Measurements from ENCODE around the gene C1QTNF5.

Gene C1QTNF5

DNA sequence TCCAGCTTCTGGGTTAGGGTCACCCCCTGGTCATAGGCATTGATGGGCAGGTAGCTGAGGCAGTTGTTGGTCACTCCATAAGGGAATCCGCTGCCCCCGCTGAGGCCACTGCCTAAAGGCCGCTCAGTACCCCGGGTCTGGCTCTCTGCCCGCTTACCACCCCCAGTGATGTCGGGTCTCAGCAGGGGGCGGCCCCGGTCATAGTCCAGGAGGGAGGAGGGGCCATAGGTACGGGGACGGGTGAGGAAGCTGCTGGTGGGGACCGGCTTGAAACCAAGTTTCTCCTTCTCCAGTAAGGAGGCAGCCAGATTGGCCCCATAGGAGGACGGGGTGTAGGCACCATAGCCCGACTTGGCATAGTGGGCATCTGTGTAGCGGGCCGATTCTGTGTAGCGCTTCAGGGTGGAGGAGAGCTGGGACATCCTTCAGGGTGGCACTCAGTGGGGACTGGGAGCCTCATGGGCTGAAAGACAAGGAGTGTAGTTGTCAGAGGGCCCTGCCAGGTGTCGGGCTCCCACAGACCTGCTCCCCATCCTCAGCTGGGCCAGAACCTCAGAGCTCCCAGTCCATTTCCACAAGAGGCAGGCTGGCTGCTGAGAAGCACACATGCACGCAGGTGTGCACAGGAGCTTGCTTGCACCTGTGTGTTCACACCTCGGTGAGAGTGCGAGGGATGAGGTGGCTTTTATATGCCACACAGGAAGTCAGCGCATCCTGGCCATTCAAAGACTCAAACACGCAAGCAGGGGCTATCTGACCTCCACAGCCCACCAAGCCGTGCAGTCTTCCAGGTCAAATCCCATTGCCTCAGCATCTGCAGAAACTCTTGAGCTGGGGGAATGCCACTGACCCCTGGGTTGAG is 32.6 kb upstream of the C1QTNF5 start:
- no peak for DNase-seq

DNA sequence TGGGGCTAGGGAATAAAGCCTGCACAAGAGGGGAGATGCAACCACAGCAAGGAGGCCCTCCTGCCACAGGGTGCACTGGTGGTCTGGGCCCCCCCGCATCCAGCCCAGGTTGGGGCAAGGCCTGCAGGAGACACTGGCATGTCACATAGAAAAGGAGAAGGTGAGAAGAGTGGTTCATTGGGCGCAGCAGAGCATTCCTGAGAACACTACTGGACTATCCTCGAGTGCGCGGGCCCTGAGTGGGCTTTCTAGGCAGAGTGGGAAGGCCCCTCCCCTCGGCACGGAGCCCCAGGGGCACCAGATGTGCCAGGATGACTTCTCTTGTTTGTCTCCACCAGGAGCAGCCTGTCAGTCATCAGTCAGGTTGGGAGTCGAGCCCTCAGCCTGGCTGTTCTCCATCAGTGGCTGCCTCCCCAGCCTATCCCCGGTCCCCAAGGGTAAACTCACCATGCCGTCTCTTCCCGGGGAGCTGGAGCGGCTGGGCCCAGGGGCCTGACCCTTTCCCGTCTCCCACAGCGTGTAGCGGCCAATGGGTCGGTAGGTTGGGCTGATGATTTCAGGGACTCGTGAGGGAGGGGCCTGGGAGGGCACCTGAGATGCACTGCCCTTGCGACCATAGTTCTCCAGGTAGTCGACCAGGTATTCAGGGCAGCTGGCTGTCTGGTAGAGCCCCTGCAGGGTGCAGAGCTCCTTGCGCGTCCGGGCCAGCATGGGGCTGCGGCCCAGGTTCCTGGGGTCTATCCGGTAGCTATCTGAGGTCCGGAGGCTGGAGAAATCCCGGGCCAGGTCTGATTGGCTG is 31.8 kb upstream of the C1QTNF5 start:
- DNase-seq, result no peak

DNA sequence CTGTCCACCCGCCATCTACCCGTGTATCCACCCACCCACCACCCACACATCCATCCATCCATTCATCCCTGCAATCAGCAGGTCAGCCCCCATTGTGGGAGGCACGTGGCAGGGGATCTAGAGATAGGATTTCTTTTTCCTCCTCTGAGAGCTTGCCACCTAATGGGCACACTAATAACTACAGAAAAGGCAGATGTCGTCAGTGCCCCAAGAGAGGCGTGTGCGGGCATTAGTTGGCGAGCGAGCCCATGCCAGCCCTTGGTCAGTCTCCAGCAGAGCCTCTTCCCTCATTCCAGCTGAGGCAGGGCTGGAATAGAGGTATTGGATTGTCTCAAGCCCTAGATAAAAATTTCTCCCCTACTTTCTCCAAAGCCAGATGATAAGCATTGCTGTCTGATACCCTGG is 31.1 kb upstream of the C1QTNF5 start:
- DNase-seq, result peak; percentile 16

DNA sequence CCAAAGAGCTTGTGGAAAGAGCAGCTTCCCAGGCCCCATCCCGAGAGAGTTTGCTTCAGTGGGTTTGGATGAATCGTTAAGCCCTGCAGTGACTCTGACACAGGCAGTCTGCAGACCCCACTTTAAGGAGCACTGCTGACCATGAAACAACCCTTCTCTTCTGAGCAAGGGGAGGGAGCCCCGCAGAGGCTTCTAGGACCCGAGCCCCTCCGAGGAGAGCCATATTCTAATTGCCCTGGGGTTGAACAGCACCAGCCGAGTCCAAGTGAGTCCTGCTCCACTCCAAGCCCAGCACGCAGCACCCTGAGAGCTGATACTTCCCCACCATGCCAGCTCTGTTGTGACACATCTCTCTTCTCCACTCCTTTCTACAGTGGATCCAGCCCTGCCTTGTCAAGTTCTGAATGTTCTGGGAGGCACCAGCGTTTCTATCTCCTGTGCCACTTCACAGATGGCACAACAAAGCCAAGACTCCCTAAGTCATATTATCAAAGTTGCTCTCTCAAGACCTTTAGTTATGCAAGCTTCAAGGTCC is 30.5 kb upstream of the C1QTNF5 start:
- DNase-seq, result no peak

DNA sequence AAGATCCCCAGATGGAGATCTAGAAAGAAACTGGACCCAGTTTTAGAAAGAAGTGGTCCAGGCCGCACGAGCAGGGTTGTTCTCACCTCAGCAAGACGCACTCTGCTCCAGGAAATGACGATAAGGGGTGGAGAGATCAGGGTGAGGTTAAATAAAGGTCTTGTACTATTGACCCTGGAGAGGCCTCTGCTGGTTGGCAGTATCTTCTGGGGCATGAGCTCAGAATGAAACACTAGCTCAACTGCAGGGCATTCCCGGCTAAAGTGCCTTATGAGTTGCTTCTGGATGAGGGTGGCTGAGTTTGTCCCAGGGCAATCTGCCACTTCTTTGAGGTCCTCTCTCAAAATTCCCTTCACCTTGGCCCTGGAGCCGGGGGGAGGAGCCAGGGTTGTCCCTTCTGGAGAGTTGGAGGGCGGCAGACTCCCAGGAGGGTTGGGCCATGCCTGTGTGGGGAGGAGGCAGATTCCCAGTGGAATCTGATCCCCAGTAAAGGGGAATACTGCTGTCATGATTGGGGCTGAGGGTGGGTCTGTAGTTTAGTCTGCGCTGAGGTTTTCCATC is 29.9 kb upstream of the C1QTNF5 start:
- DNase-seq, result no peak

DNA sequence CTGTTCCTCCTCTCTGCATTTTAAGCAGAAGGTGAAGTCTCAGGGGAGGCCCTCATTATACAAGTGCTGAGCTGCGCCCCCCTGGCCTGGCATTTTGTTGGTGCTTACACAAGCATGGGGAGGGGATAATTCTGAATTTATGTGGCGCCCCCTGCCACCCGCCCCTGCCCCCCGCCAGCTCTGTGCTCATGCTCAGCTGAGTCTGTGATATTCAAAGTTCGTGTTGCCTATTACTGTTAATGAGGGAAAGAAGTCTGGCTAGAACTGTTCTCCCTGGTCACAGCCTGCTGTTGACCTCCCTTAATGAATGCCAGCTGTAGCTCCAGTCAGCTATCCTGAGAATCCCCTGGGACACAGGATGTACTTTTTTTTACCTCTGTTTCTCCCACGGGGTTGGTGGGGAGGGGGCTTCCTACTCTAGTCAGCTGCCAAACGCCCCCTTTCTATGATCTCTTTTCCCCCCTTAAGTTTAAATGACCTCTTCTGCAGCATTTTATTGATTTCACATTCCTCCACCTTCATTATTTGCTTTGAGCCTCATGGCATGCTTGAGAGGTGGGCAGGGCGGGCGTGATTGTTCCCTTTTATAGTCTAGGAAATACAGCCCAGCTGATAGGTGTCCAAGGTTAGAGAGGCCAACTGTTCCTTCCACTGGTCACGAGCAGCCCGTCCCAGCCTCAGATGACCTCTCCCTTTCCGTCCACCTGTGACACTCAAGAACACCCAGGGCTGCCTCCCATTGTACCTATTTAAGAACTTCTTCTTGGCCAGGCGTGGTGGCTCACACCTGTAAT is 28.6 kb upstream of the C1QTNF5 start:
- DNase-seq, result no peak

DNA sequence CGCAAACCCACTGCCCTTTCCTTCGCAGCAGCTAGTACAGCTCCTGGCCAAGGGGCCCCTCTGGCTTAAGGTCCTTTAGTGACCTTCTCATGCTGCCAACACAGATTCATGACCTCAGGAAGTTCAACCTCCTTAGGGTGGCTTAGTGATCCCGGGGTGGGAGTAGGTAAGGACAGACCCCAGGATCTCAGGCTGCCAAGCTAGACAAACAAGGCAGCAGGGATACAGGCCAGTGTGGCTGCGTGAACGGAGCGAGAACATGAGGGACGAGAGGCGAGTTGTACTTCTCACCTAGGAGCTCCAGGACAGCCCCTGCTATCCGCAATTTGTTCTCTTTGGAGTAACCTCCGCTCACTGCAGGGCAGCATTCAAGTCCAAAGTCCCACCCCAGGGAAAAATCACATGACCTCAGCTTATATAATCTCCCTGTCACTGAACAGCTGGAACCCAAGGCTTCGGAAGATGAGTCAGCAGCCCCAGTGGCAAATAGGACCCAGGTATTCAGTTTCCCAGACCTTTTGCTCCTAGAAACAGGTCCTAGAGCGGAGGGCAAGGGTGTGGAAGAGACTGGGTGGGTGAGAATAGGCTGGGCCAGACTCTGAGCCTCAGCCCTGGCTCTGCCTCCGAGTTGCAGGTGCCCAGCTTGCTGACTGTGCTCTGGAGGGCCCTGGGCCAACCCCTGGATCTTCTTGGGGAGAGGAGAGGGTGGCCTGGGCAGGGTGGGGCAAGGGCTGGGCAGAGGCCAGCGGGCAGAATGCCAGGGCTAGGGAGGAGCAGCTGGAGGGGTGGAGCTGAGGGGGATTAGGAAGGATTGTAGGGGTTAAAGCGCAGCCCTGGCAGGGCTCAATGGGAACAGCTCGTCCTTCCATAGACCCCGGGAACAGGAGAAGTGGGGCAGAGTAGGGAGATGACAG is 27.7 kb upstream of the C1QTNF5 start:
- DNase-seq, result peak; percentile 27

DNA sequence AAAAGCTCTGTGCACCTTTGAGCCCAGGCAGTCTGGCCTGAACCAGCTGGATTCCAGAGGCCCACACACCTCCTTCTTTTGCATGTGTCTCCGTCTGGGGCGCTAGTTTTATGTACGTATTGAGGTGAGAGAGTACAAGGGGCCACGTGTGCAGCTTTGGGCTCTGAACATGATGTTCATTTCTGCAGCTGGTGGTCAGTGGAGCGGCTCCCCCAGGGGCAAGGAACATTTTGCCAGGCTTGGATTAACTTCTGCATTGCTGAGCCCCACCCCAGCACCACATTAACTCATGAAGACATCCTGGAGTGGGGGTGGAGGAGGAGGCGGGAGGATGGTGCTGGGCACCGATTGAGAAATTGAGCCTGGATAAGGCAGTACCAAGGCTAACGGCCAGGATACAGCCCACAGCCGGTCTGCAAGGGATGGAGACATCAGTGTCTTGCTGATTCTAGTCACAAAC is 27.0 kb upstream of the C1QTNF5 start:
- DNase-seq, result no peak

DNA sequence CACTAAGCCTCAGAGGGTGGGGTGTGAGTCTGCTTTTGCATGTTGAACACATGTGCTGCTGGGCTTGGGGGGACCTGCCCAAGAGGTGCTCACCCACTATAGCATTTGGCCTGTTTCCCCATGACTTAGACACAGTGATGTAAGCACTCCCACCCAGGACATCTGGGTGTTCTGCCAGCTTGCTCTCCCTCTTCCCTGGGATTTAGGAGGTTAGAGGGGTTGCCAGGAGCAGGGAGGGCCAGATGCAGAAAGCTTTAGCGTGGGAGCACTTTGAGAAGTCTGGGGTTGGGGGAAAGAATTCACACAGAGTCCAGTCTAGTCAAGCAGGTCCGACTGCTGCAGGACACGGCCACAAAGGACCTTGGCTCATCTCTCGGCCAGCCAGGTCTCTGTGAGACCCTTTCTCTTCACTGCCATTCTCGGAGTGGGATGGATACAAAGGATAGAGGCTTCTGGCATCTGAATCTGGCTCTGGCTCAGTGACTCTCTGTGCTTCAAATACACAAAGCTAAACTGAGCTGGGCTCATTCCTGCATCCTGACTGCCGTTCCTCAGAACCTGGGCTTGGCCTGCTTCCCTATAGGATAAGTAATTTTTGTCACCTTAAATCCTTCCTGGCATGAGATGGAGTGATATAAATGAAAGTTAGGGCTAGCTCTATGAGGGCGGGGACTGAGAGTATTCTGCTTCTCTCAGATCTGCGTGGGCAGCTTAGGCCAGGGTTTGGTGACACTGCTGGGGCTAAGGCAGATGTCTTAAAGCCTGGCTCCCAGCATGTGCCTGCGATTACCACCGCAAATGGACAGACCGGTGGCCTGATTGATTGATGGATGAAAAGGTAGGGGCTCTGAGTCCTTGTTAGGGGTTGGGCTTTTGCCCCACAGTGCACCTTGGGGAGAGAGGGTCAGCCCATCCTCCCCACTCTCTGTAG is 26.3 kb upstream of the C1QTNF5 start:
- DNase-seq, result no peak

DNA sequence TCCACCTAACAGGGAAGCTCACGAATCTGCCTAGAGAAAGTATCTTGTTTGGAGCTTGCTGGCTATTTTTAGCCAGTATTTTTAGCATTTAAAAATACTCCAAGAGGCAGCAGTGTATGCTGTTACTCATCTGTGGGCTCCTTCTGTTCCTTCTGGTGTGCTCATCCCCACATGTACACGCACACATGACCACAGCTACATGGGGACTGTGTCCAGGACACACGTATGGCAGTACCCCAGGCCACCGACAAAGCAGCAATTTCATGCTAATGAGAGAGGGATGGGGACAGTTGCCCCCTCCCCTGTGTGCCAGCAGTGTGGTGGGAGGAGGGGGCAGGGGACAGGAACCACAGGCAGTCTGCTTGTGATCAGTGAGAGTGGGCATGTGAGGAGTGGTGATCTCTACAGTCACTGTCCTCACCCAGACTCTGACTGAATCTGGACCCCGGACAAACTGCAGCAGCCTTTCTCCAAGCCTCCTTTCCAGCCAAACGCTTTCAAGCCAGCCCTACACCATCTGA is 24.4 kb upstream of the C1QTNF5 start:
- no peak for DNase-seq

DNA sequence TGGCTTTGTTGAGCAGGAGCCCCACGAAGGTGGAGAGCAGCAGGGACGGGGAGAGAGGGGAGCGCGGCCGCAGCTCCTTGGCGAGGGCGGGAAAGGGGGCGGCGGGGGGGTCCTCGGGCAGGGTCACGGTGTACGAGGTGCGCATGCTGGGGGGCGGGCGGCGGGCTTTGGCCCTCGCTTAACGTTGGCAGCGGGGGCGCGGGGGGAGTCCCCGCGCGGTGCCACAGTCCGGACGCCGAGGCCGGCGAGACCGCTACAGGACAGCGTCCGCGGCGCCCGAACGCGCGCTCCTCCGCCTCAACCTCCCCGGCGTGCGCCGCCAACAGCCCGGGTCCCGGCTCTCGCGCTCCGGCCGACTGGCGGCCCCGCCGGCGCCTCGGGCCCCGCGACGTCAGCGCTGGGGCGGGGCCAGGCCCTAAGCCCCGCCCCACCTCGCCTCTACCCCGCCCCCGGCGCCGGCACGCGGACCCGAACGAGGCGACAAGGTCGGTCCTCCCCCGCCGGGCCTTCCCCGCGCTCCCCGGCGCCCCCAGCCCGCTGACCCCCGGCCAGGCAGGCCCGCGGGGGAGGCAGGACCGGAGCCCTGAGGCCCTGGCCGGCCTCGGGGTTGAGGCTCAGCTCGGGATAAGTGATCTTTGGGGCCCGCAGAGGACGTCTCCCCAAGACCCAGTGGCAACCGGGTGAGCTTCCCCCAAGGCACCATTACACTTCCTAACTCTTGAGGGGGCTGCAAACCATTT is 23.3 kb upstream of the C1QTNF5 start:
- DNase-seq, result peak; percentile 56

DNA sequence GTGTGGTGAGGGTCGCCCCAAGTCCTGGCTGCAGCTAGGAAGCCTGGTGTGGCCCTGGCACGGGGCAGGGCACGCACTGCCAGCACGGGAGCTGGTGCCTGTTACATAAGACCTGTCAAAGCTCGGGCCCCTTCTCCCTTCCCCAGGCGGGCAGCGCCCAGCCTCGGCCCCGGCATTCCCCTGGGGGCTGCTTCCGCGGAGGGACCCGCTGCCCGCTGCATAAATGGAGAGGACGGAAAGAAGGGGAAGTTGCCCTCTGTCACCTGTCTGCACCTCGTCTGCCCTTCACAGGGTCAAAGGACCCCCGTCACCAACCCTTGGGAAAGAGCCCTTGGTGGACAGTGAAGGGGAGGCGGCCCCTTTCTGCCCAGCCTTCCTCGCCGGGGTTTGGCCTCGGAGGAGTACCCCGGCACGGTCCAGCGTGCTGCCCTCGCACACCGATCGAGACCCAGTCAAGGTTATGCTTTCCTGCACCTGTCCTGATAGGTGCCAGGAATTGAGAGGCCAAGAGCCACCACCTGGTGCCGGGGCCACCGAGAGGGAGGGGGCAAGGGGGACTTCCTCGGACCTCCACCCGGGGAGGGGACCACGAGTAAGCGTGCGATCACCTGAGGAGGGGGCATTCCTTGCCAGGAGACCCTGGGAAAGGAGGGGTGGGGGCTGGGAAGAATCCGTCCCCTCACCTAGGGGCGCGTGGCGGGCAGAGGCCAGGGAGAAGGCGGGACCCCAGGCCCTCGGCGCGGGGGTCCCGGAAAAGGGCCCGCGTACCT is 22.6 kb upstream of the C1QTNF5 start:
- peak; percentile 42 for DNase-seq

DNA sequence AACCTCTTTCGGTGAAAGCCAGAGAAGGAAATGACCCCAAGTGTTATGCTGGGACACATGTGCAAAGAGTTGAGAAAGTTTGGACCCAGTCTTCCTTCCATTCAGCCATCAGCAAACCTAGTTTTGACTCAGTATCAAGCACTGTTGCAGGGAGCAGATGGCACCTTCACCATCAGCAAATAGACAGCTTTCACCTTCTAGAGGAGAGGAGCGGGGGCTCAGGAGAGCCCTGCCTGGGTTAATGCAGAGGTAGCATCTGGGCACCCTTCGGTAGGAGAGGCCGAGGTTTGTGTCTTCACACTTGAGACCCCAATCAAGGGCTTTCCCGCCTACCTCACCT is 22.0 kb upstream of the C1QTNF5 start:
- no peak for DNase-seq

DNA sequence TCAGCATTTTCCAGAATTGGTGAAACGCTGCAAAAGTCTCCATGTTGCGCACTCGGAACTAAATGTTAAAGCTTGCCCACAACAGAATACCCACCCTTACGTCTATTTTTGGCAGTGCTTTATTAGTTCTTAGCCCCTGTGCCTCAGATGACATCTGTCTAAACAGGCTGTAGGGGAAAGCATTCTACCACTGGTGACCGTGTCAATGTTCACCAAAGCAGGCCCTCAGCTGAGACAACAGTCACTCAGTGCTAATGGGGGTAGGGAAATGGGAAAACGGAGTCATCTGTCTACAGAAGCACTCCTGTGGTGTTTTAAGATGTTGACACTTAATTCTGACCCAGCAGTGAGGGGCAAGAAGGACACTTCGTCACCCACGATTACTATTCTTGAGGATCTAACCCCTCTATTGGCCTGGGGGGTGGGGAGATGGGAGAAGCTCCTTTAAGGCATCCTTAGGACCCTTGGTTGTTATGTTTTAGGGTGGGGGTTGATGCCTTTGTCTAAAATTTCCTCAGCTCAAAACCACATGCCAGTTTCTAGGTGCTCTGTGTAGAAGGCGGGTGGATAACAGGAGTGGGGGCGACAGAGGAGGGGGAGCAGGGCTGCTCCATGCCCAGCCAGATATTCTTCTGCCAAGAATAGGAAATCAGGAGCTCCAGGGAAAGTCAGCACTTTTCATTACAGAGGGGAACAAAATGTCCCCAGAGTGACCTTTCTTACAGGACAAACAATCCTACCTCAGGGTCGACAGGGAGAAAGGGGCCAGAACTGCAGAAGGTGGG is 21.4 kb upstream of the C1QTNF5 start:
- no peak for DNase-seq

DNA sequence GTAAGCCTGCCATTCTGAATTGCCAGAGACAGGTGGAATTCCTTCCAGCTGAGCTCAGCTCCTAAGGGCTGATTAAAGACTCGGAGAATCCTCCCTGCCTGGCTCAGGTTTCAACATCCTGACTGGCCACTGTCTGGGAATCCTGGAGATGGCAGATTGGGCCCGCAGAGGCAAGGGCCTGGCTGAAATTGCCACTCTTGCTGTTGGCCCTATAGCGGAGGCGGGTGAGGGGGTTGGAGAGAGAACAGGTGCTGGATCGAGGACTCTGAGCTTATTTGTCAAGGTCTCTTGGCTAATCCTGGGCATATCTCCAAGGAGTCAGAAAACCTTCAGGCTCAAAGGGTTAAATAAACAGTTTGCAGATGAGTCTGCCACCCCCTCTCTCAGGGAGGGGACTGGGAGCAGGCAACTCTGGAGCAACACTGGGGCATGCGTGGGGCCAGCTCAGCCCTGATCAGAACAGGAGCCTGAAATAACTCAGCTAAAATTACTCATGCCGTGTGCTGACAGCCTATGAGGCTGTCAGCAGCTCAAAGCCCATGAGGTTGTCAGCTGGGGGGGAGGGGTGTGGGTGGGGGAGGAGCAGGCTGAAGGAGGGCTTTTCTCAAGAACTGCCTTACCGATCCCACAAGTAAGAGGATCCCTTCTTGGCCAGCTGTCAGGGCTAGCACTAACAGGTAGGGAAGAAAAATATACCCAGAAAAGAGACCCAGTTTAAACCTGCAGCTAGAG is 20.5 kb upstream of the C1QTNF5 start:
- no peak for DNase-seq

DNA sequence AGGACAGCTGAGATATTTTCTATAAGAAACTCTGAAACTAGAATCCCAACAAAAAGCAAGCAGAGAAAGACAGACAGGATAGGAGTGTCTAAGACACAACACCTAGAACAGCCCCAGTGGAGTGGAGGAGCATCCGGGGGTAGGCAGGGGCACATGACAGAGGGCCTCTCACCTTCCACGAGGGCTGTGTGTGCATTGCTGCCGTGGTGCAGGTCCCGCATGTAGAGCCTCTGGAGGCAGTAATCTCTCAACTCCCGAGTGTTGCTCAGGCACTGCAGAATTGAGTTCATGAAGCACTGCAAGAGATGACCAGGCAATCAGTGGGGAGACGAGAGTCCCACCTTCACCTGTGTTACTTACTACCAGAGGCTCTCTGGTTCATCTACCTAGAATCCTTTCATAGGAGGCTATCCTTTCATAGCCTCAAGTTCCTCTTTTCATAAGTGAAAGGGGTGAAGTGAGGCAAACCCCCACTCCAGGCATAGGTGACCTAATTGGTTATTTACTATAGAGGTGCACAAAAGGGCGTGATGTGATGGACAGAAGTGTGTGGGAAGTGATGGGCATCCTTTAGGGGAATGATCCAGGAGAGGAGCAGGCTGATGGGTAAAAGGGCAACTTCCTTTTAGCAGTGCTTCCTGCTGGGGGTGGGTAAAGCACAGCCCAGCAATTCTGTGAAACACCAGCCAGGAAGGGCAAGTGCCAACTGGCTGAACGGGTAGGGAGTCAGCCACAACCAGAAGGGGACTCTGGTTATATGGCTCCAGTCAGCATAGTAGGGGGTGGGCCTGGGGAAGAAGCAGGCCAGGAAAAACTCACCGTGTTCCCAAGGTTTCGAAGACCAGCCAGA is 18.9 kb upstream of the C1QTNF5 start:
- DNase-seq, result no peak

Measured in NCI-H146 (cell line).